H1 (cell line): ENCODE results near the gene MSN. TPM values are rescaled to one million over a fixed set of nuclear protein-coding genes. Genes with fewer than 3 reads are reported as not detected.
"Not testable (repeated sequence)": the region's sequence is repeated elsewhere in the genome, so short reads cannot be mapped to it uniquely, and the experiment has no call there.

Source experiments
- CTCF ChIA-PET: fragments of 300-600 bp; sonication (Branson Sonifier 250); formaldehyde crosslinking; loops from one replicate; lab custom pipeline; 2021; ENCODE audit not compliant: partially characterized antibody; lab: Charles Lee
- POLR2A ChIA-PET: fragments of 300-600 bp; sonication (Branson Sonifier 250); formaldehyde crosslinking; loops from one replicate; lab custom pipeline; 2021; ENCODE audit warnings: inconsistent platforms; ENCODE audit not compliant: partially characterized antibody; lab: Charles Lee
- DNase-seq, 2 experiments: peaks; one replicate each; pipeline versions ENCODE4 v3.0.0 to v3.0.0-alpha.2; 2010 to 2022; ENCODE audit warnings: low spot score in 2 of 2, low read depth in 1 of 2, mixed read lengths in 1 of 2
- FAIRE-seq: peaks from 2 replicates; lab custom pipeline; 2011; peaks lifted over from hg19 to GRCh38; lab: Jason Lieb, UNC
- H2AFZ ChIP-seq: 2 replicates; pipeline ENCODE4 v1.8.1; 2012; ENCODE audit warnings: low read length, inconsistent platforms
- H2AK5ac ChIP-seq: 2 replicates; pipeline ENCODE4 v1.6.1; 2013; ENCODE audit warnings: low read depth, low read length
- H2BK120ac ChIP-seq: replicated peaks from 2 replicates; pipeline ENCODE3; 2013; ENCODE audit warnings: low read depth, low read length, inconsistent platforms
- H2BK12ac ChIP-seq: 2 replicates; pipeline ENCODE4 v1.6.1; 2013; ENCODE audit warnings: low read depth, low read length
- H2BK15ac ChIP-seq: 2 replicates; pipeline ENCODE4 v1.6.1; 2013; ENCODE audit warnings: low read length
- H2BK20ac ChIP-seq: 2 replicates; pipeline ENCODE4 v1.6.1; 2013; ENCODE audit warnings: low read length
- H2BK5ac ChIP-seq: 2 replicates; pipeline ENCODE4 v1.6.1; 2013; ENCODE audit warnings: low read depth, low read length
- H3K14ac ChIP-seq: 2 replicates; pipeline ENCODE4 v1.6.1; 2013; ENCODE audit warnings: inconsistent platforms; ENCODE audit not compliant: insufficient read length
- H3K18ac ChIP-seq: 2 replicates; pipeline ENCODE4 v1.6.1; 2013; ENCODE audit warnings: low read length; ENCODE audit errors: extremely low read depth
- H3K23ac ChIP-seq: 2 replicates; pipeline ENCODE4 v1.6.1; 2013; ENCODE audit warnings: inconsistent platforms; ENCODE audit not compliant: insufficient read length
- H3K23me2 ChIP-seq: 2 replicates; pipeline ENCODE4 v1.6.1; 2013; ENCODE audit warnings: low read depth, low read length
- H3K27ac ChIP-seq: 2 replicates; pipeline ENCODE4 v1.6.1; 2011; ENCODE audit warnings: low read depth, low read length, inconsistent platforms
- H3K27me3 ChIP-seq, 4 experiments: replicated peaks in 1 of 4; 1 replicate in 1 of 4; 2 replicates in 3 of 4; pipeline versions ENCODE4 v1.6.1 to v1.8.1; 2011 to 2013; ENCODE audit warnings: low read length in 3 of 4, mild to moderate bottlenecking in 3 of 4, inconsistent platforms in 2 of 4, mixed read lengths in 2 of 4, moderate library complexity in 1 of 4; ENCODE audit not compliant: control insufficient read depth in 3 of 4, insufficient read depth in 3 of 4; ENCODE audit errors: extremely low read depth in 1 of 4
- H3K36me3 ChIP-seq, 4 experiments: 2 replicates each; pipeline versions ENCODE4 v1.6.1 to v1.8.1; 2011 to 2013; ENCODE audit warnings: mild to moderate bottlenecking in 4 of 4, low read length in 3 of 4, moderate library complexity in 2 of 4, control low read depth in 1 of 4, inconsistent platforms in 1 of 4; ENCODE audit not compliant: insufficient read depth in 4 of 4, control insufficient read depth in 2 of 4
- H3K4ac ChIP-seq: replicated peaks from 2 replicates; pipeline ENCODE3; 2013; ENCODE audit warnings: low read length, low read depth, mixed read lengths, inconsistent platforms; ENCODE audit not compliant: insufficient read length
- H3K4me1 ChIP-seq, 4 experiments: replicated peaks in 1 of 4; 1 replicate in 1 of 4; 2 replicates in 3 of 4; pipeline versions ENCODE4 v1.6.1 to v1.8.1; 2011 to 2013; ENCODE audit warnings: low read length in 3 of 4, inconsistent platforms in 2 of 4, mixed read lengths in 1 of 4; ENCODE audit not compliant: insufficient read depth in 4 of 4, control insufficient read depth in 3 of 4
- H3K4me2 ChIP-seq, 2 experiments: 2 replicates each; pipeline versions ENCODE4 v1.6.1 to v1.8.1; 2011 to 2013; ENCODE audit warnings: low read depth in 2 of 2, low read length in 2 of 2, control low read depth in 1 of 2, inconsistent platforms in 1 of 2, mild to moderate bottlenecking in 1 of 2; ENCODE audit not compliant: insufficient read depth in 1 of 2
- H3K4me3 ChIP-seq, 4 experiments: fragments of 200-600, 300-600 bp in 1 of 4; sonication (generic), shearing (Covaris generic), sonication (Bioruptor Twin) in 1 of 4; 2 replicates each; pipeline versions ENCODE4 v1.5.1 to v1.8.1; 2011 to 2016; ENCODE audit warnings: low read length in 4 of 4, low read depth in 3 of 4, control low read depth in 2 of 4, inconsistent platforms in 2 of 4, mild to moderate bottlenecking in 2 of 4, mixed read lengths in 1 of 4, moderate library complexity in 1 of 4; ENCODE audit not compliant: insufficient read depth in 2 of 4; ENCODE audit errors: extremely low read depth in 1 of 4
- H3K56ac ChIP-seq: replicated peaks from 2 replicates; pipeline ENCODE3; 2013; ENCODE audit warnings: low read depth, mild to moderate bottlenecking, mixed read lengths, low read length, inconsistent platforms; ENCODE audit not compliant: insufficient read length
- H3K79me1 ChIP-seq: 2 replicates; pipeline ENCODE4 v1.6.1; 2013; ENCODE audit warnings: low read depth, low read length, control low read depth
- H3K79me2 ChIP-seq, 2 experiments: 2 replicates each; pipeline versions ENCODE4 v1.6.1 to v1.8.1; 2012 to 2013; ENCODE audit warnings: low read length in 2 of 2, mild to moderate bottlenecking in 2 of 2, inconsistent platforms in 1 of 2; ENCODE audit not compliant: insufficient read depth in 2 of 2, control insufficient read depth in 1 of 2
- H3K9ac ChIP-seq, 4 experiments: replicated peaks in 1 of 4; 1 replicate in 1 of 4; 2 replicates in 3 of 4; pipeline versions ENCODE4 v1.6.1 to v1.8.1; 2011 to 2013; ENCODE audit warnings: low read depth in 3 of 4, low read length in 3 of 4, control low read depth in 2 of 4, mild to moderate bottlenecking in 2 of 4, moderate library complexity in 2 of 4, inconsistent platforms in 1 of 4; ENCODE audit errors: extremely low read depth in 1 of 4
- H3K9me3 ChIP-seq, 2 experiments: 2 replicates each; pipeline versions ENCODE4 v1.6.1 to v1.8.1; 2012 to 2013; ENCODE audit warnings: mild to moderate bottlenecking in 2 of 2, moderate library complexity in 2 of 2, control low read depth in 1 of 2, inconsistent platforms in 1 of 2, low read depth in 1 of 2, low read length in 1 of 2, mixed read lengths in 1 of 2; ENCODE audit not compliant: insufficient read depth in 2 of 2
- H4K20me1 ChIP-seq, 2 experiments: replicated peaks in 1 of 2; 2 replicates each; pipeline versions ENCODE3 to v1.8.1; 2011 to 2013; ENCODE audit warnings: inconsistent platforms in 2 of 2, low read length in 2 of 2, mild to moderate bottlenecking in 1 of 2; ENCODE audit not compliant: insufficient read depth in 2 of 2, control insufficient read depth in 1 of 2
- H4K5ac ChIP-seq: 2 replicates; pipeline ENCODE4 v1.6.1; 2013; ENCODE audit warnings: low read length, low read depth, mixed read lengths, inconsistent platforms; ENCODE audit not compliant: insufficient read length
- H4K8ac ChIP-seq: 2 replicates; pipeline ENCODE4 v1.8.0; 2013; ENCODE audit warnings: mild to moderate bottlenecking, moderate library complexity, low read length, inconsistent platforms; ENCODE audit not compliant: insufficient read depth; ENCODE audit errors: extremely low read depth
- H4K91ac ChIP-seq: replicated peaks from 2 replicates; pipeline ENCODE3; 2013; ENCODE audit warnings: low read length, mixed read lengths, inconsistent platforms; ENCODE audit not compliant: insufficient read length
- WGBS, 2 experiments: shearing (Covaris generic) in 1 of 2; methylation state at CpG; one replicate each; pipeline versions ENCODE4 v1.1.6 to v1.1.7; 2013 to 2015; ENCODE audit warnings: low lambda C conversion rate in 2 of 2, mixed read lengths in 2 of 2, inconsistent platforms in 1 of 2, low coverage in 1 of 2, missing lambda C conversion rate in 1 of 2; ENCODE audit not compliant: insufficient replicate concordance in 2 of 2, insufficient coverage in 1 of 2, insufficient read length in 1 of 2; ENCODE audit errors: extremely low coverage in 1 of 2, missing lambda C conversion rate in 1 of 2; 5-methylcytosine and 5-hydroxymethylcytosine counted together
- polyA plus RNA-seq, 7 experiments: library from polyadenylated mRNA; depleted of rRNA in 3 of 7; stranded (reverse) in 5 of 7; unstranded in 2 of 7; fragments of >200 nt in 5 of 7; fragments of 200-250 nt in 2 of 7; gene quantifications; 1 replicate in 5 of 7; 2 replicates in 1 of 7; 4 replicates in 1 of 7; pipeline versions ENCODE4 v1.2.1 to v1.2.3, GENCODE V29; 2011 to 2013; ENCODE audit warnings: missing spikeins in 2 of 7, mixed read lengths in 2 of 7
- total RNA-seq: library from RNA; stranded (reverse); fragmentation: NEBNext Ultra II Directional; extraction: Animal tissue kit (Norgen Biotek cat#: 25700); gene quantifications from 2 replicates; pipeline ENCODE4 v1.2.1, GENCODE V29; 2021

The MSN gene
- total and polyA plus RNA-seq, 2 of the 8 experiments (the other 6 are each of a cell fraction or from before 2014, with no cell fraction given) = 112 to 133 TPM

DNA sequence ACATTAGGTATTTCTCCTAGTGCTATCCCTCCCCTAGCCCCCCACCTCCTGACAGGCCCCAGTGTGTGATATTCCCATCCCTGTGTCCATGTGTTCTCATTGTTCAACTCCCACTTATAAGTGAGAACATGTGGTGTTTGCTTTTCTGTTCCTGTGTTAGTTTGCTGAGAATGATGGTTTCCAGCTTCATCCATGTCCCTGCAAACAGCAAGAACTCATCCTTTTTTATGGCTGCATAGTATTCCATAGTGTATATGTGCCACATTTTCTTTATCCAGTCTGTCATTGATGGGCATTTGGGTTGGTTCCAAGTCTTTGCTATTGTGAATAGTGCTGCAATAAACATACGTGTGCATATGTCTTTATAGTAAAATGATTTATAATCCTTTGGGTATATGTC is 92.1 kb downstream of the MSN start:
- H4K5ac ChIP-seq, FAIRE-seq: not testable (repeated sequence)
- 89% methylated on average over 1 of the region's 1 CpG; no CpG with 5 or more reads in 1 of the 2 experiments for WGBS, 2 experiments

More for the DNA sequence above, 92.1 kb downstream of the MSN start:
- DNase-seq, H4K8ac ChIP-seq, H2BK120ac ChIP-seq, H3K23me2 ChIP-seq, H3K56ac ChIP-seq, H2BK5ac ChIP-seq, H3K4me2 ChIP-seq, H4K20me1 ChIP-seq, H3K9ac ChIP-seq, H2BK12ac ChIP-seq, POLR2A ChIA-PET, H3K23ac ChIP-seq, H3K4me3 ChIP-seq, H2BK20ac ChIP-seq, H2AFZ ChIP-seq, H3K9me3 ChIP-seq, H3K79me2 ChIP-seq, H3K36me3 ChIP-seq, H4K91ac ChIP-seq, H3K4me1 ChIP-seq, H3K4ac ChIP-seq, H3K14ac ChIP-seq, H3K18ac ChIP-seq, H3K79me1 ChIP-seq, H3K27ac ChIP-seq, CTCF ChIA-PET, H2AK5ac ChIP-seq, H2BK15ac ChIP-seq, H3K27me3 ChIP-seq: not testable (repeated sequence)
